Vagina (tissue), 2 donors: ENCODE results near the gene SPACA4.

ENCODE experiments used
- POLR2A ChIP-seq, 2 donors: fragments of 450-650 bp; IDR thresholded peaks; one replicate each; pipeline ENCODE4 v1.6.1; 2017; ENCODE audit warnings: antibody characterized with exemption in 2 of 2, mild to moderate bottlenecking in 2 of 2, moderate library complexity in 2 of 2
- POLR2AphosphoS5 ChIP-seq, 2 donors: sonication (generic); formaldehyde crosslinking; IDR thresholded peaks; one replicate each; pipeline ENCODE4 v1.9.0; 2017; ENCODE audit warnings: antibody characterized with exemption in 2 of 2, mild to moderate bottlenecking in 2 of 2, low read depth in 1 of 2; ENCODE audit not compliant: insufficient read depth in 1 of 2
- TF ChIP-seq, protein P1 (sequence below), 3 experiments: fragments of 450-650 bp in 2 of 3; fragments of 200-600 bp in 1 of 3; sonication (generic) in 1 of 3; IDR thresholded peaks; one replicate each; pipeline ENCODE4 v1.5.1; 2017 to 2019; ENCODE audit warnings: antibody characterized with exemption in 3 of 3, mild to moderate bottlenecking in 2 of 3, moderate library complexity in 2 of 3

DNA sequence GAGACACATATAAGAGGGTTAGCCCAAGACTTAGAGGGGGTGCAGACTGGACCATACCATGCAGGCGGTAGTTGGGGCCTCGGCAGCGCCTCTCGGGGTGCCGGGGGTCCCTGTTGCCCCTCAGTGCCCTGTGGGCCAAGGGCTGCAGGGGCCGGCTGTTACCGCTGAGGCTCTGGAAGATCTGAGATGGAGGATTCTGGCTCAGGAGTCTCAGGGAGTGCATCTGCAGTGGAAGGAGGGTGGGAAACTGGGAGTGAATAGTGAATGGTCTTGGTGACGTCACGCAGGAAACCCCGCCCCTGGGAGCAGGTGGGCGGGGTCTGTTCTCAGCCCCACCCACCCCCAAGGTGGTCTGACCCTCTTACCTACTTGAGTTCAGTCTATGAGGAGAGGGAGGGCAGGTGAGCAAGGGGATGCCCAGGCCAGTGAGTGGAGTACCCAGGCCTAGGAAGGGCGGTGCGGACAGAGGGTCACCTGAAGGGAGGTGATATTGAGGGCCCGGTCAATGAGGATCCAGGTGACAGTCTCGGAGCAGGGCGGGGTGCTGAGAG lies 32.4 kb downstream of the SPACA4 start:
- TF ChIP-seq, protein P1, sequence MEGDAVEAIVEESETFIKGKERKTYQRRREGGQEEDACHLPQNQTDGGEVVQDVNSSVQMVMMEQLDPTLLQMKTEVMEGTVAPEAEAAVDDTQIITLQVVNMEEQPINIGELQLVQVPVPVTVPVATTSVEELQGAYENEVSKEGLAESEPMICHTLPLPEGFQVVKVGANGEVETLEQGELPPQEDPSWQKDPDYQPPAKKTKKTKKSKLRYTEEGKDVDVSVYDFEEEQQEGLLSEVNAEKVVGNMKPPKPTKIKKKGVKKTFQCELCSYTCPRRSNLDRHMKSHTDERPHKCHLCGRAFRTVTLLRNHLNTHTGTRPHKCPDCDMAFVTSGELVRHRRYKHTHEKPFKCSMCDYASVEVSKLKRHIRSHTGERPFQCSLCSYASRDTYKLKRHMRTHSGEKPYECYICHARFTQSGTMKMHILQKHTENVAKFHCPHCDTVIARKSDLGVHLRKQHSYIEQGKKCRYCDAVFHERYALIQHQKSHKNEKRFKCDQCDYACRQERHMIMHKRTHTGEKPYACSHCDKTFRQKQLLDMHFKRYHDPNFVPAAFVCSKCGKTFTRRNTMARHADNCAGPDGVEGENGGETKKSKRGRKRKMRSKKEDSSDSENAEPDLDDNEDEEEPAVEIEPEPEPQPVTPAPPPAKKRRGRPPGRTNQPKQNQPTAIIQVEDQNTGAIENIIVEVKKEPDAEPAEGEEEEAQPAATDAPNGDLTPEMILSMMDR (IDR thresholded peaks at IDR 0.05): no peak
- TF ChIP-seq POLR2A (IDR thresholded peaks at IDR 0.05) (no peak), POLR2AphosphoS5 (IDR thresholded peaks at IDR 0.05; ENCODE audit: insufficient read depth in 1 of 2, low read depth in 1 of 2) (no peak)
